MCF 10A (cell line): ENCODE measurements around the gene ABCB10. TPM values are rescaled to one million over a fixed set of nuclear protein-coding genes. Genes with fewer than 3 reads are reported as not detected.
"Not testable (repeated sequence)": the region's sequence is repeated elsewhere in the genome, so short reads cannot be mapped to it uniquely, and the experiment has no call there.

Experiments used
- BruUV-seq: library from RNA; stranded (reverse); fragments of 400-500 nt; replicated peaks from 2 replicates; lab custom pipeline; 2021; lab: Mats Ljungman, UMichigan
- CTCF ChIA-PET: fragments of 300-600 bp; sonication (Branson Sonifier 250); formaldehyde crosslinking; extraction: SDS; loops from one replicate; lab custom pipeline; 2021; ENCODE audit warnings: antibody characterized with exemption, inconsistent platforms; lab: Yijun Ruan, JAX
- POLR2A ChIA-PET: fragments of 300-600, 350-650 bp; sonication (Branson Sonifier 250); formaldehyde crosslinking; extraction: SDS; loops from one replicate; lab custom pipeline; 2020; ENCODE audit warnings: antibody characterized with exemption, inconsistent platforms; lab: Yijun Ruan, JAX
- DNase-seq: peaks from one replicate; pipeline ENCODE4 v3.0.0-alpha.2; 2018; ENCODE audit not compliant: unreplicated experiment
- H3K27ac Mint-ChIP-seq: one replicate; pipeline ENCODE4 v1.8.0; 2022; ENCODE audit warnings: mild to moderate bottlenecking, low read depth, mixed read lengths; ENCODE audit not compliant: unreplicated experiment
- H3K27me3 Mint-ChIP-seq: one replicate; pipeline ENCODE4 v1.8.0; 2022; ENCODE audit warnings: mixed read lengths; ENCODE audit not compliant: insufficient read depth, unreplicated experiment
- H3K36me3 Mint-ChIP-seq: one replicate; pipeline ENCODE4 v1.8.0; 2022; ENCODE audit warnings: mild to moderate bottlenecking, moderate library complexity, mixed read lengths; ENCODE audit not compliant: insufficient read depth, unreplicated experiment
- H3K4me1 Mint-ChIP-seq: one replicate; pipeline ENCODE4 v1.8.0; 2022; ENCODE audit warnings: mixed read lengths; ENCODE audit not compliant: insufficient read depth, unreplicated experiment
- H3K4me3 Mint-ChIP-seq: one replicate; pipeline ENCODE4 v1.8.0; 2022; ENCODE audit warnings: mild to moderate bottlenecking, moderate library complexity, mixed read lengths; ENCODE audit not compliant: unreplicated experiment
- H3K9me3 Mint-ChIP-seq: one replicate; pipeline ENCODE4 v1.8.0; 2022; ENCODE audit warnings: mixed read lengths; ENCODE audit not compliant: unreplicated experiment
- CTCF ChIP-seq: fragments of 200-600 bp; IDR thresholded peaks from one replicate; pipeline ENCODE4 v1.8.0; 2022; ENCODE audit warnings: antibody characterized with exemption, mild to moderate bottlenecking; ENCODE audit not compliant: unreplicated experiment
- intact Hi-C: fragments of 100-400 bp; cut with micrococcal nuclease; formaldehyde crosslinking; loops from 2 replicates; pipeline ENCODE4 v1.14.1; 2022
- total RNA-seq: library from RNA; stranded (reverse); gene quantifications from 2 replicates; pipeline ENCODE4 v1.2.3, GENCODE V29; 2022

ABCB10 gene
- total RNA-seq, 1 experiment from 2014 or later: 34.8 TPM

GRCh38 chr1:229478852-229479251, 79.7 kb downstream of the ABCB10 start:
- intact Hi-C loops: no loop called here
- Mint-ChIP-seq H3K9me3 (no peaks in the 10 kb centered on the region), H3K4me3 (no peak overlapping the region), H3K36me3 (peaks cover 88% of the 10 kb centered on the region), H3K4me1 (no peaks in the 10 kb centered on the region), H3K27me3 (no peaks in the 10 kb centered on the region), H3K27ac (peak overlapping the region; percentile 2)
- POLR2A ChIA-PET: interaction anchor here (0.7 kb wide), 1 partner anchor 494 kb away, joined by 3 read pairs; no protein-coding TSS in a partner anchor
- no peak for DNase-seq
- BruUV-seq: no TSS peak
- no peak for TF ChIP-seq CTCF
- CTCF ChIA-PET: interaction anchor here (0.6 to 8.8 kb wide), 4 partner anchors 15 to 220 kb away, joined by 3 to 200 read pairs (median 4); no protein-coding TSS in a partner anchor

- DNase-seq, BruUV-seq, H3K4me1 Mint-ChIP-seq, H3K4me3 Mint-ChIP-seq, intact Hi-C loops, H3K27me3 Mint-ChIP-seq, H3K9me3 Mint-ChIP-seq: not testable (repeated sequence)
- Mint-ChIP-seq H3K27ac (peak overlapping the region; percentile 7), H3K36me3 (peaks cover 84% of the 10 kb centered on the region)
- CTCF ChIA-PET: interaction anchor here (0.6 to 3.7 kb wide), 12 partner anchors 7 to 811 kb away, joined by 3 to 27 read pairs (median 4); no protein-coding TSS in a partner anchor
- POLR2A ChIA-PET: interaction anchor here (0.8 to 1.3 kb wide), 6 partner anchors 17 to 832 kb away, joined by 3 to 8 read pairs (median 4); no protein-coding TSS in a partner anchor
Measured at GRCh38 chr1:229475859-229476258, 82.6 kb downstream of the ABCB10 start.

GRCh38 chr1:229474509-229474908, 84.0 kb downstream of the ABCB10 start:
- H3K27ac Mint-ChIP-seq: no peak overlapping the region
- no peak for DNase-seq
- BruUV-seq: no TSS peak
- no peaks in the 10 kb centered on the region for H3K4me1 Mint-ChIP-seq
- TF ChIP-seq CTCF: no peak
- H3K27me3 Mint-ChIP-seq: no peaks in the 10 kb centered on the region
- ChIA-PET CTCF (interaction anchor here (3.7 kb wide), 1 partner anchor 8 kb away, joined by 15 read pairs; no protein-coding TSS in a partner anchor), POLR2A (interaction anchor here (0.6 to 1.4 kb wide), 2 partner anchors 13 to 219 kb away, joined by 3 read pairs; no protein-coding TSS in a partner anchor)
- intact Hi-C loops: no loop called here
- peaks cover 85% of the 10 kb centered on the region for H3K36me3 Mint-ChIP-seq
- no peak overlapping the region for H3K4me3 Mint-ChIP-seq
- H3K9me3 Mint-ChIP-seq: no peaks in the 10 kb centered on the region

GRCh38 chr1:229471175-229471574, 87.3 kb downstream of the ABCB10 start:
- Mint-ChIP-seq H3K9me3 (no peaks in the 10 kb centered on the region), H3K4me3 (no peak overlapping the region), H3K4me1 (no peaks in the 10 kb centered on the region), H3K27ac (no peak overlapping the region), H3K27me3 (no peaks in the 10 kb centered on the region), H3K36me3 (peaks cover 93% of the 10 kb centered on the region)
- intact Hi-C loops: no loop called here
- DNase-seq: no peak
- BruUV-seq: no TSS peak
- POLR2A ChIA-PET: interaction anchor here (0.7 kb wide), 1 partner anchor 14 kb away, joined by 3 read pairs; no protein-coding TSS in a partner anchor
- CTCF ChIA-PET: interaction anchor here (1.5 kb wide), 1 partner anchor 10 kb away, joined by 10 read pairs; no protein-coding TSS in a partner anchor
- no peak for TF ChIP-seq CTCF
